ENCODE results near the gene GTSF1L. TPM values are rescaled to one million over a fixed set of nuclear protein-coding genes. Genes with fewer than 3 reads are reported as not detected.
A peak's percentile ranks its signal among the peaks of the same experiment; 100 is the strongest.

GTSF1L gene
- total and polyA plus RNA-seq, 8 donors = not detected

DNA sequence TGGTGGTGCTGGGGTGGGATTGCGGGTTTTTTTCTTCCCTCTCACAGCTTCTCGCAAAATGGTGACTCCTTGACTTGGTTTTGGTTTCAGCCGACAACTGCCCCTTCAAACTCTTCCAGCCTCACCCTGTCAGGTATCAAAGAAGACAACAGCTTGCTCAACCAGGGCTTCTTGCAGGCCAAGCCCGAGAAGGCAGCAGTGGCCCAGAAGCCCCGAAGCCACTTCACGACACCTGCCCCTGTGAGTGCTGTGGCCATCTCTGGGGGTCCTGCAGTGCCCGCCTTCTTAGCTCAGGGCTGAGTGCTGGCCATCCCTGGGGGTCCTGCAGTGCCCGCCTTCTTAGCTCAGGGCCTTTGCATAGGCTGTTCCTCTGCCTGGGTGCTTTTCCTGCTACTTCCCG lies 11.8 kb downstream of the GTSF1L start:
- DNase-seq (no peak), ATAC-seq (no peak)
- no peaks in the 10 kb centered on the region for H3K36me3 ChIP-seq
- H3K4me3 ChIP-seq = no peak overlapping the region
- intact Hi-C loops (cut with DNase I) = no loop called here
- TF ChIP-seq, protein P1, sequence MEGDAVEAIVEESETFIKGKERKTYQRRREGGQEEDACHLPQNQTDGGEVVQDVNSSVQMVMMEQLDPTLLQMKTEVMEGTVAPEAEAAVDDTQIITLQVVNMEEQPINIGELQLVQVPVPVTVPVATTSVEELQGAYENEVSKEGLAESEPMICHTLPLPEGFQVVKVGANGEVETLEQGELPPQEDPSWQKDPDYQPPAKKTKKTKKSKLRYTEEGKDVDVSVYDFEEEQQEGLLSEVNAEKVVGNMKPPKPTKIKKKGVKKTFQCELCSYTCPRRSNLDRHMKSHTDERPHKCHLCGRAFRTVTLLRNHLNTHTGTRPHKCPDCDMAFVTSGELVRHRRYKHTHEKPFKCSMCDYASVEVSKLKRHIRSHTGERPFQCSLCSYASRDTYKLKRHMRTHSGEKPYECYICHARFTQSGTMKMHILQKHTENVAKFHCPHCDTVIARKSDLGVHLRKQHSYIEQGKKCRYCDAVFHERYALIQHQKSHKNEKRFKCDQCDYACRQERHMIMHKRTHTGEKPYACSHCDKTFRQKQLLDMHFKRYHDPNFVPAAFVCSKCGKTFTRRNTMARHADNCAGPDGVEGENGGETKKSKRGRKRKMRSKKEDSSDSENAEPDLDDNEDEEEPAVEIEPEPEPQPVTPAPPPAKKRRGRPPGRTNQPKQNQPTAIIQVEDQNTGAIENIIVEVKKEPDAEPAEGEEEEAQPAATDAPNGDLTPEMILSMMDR (IDR thresholded peaks at IDR 0.05) = no peak
- no peaks in the 10 kb centered on the region for H3K9me3 ChIP-seq
- no peaks in the 10 kb centered on the region for H3K4me1 ChIP-seq
- no peak overlapping the region for H3K27ac ChIP-seq
- H3K27me3 ChIP-seq = no peaks in the 10 kb centered on the region

DNA sequence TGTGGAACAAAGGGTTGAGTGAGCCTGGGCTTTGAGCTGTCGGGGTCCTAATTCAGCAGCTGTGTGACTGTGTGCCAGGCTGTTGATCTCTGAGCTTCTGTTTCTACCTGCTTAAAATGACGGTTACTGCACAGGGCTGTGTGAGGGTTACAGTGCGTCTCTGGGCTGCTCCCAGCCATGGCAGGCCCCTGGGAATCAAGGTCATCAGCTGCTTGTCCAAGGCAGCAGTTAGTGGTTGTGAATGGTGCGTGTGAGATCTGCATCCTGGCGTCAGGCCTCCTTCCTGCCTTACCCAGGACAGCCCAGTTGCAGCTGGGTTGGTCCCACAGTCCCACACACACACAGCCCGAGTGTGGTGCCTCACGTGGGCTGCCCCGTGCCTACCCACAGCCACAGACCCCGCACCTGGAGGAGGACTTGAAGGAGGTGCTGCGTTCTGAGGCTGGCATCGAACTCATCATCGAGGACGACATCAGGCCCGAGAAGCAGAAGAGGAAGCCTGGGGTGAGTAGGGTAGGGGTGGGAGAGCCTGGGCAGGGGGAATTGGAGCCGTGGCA lies 15.6 kb downstream of the GTSF1L start:
- Histone ChIP-seq H3K4me3 (no peak overlapping the region), H3K36me3 (no peaks in the 10 kb centered on the region), H3K4me1 (no peaks in the 10 kb centered on the region), H3K27me3 (no peaks in the 10 kb centered on the region), H3K9me3 (no peaks in the 10 kb centered on the region), H3K27ac (no peak overlapping the region)
- intact Hi-C loops (cut with DNase I) = no loop called here
- no peak for ATAC-seq
- no peak for DNase-seq
- TF ChIP-seq, protein P1 (IDR thresholded peaks at IDR 0.05) = no peak

DNA sequence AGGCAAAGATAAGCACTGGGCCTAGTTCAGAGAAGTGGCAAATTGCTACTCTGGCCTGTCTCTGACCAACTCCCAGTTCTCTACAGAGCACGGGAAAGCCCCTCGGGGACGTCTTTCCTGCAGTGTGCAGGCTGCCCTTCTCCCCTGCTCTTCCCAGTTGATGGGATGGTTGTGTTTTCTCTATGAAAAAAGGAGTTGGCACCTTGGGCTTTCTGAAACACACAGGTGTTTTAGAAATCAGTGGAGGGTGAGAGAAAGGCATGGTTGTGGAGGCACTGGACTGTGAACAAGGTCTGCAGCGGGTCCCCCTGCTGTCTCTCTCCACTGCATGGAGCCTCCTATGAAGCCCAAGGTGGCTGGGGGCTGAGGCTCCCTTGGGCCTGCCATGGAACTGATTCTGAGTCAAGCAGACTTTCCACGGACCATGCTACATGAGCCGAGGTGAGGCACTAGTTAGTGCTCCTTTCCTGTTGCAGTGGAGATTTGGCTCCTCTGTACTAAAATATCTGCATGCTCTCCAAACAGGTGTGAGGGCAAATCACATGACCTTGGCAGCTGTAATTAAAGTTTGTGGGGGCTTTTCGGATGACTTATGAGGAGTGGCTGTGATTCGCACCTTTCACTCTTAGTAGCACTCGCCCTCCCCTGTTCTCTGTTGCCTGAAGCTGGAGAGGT lies 16.3 kb downstream of the GTSF1L start:
- intact Hi-C loops (cut with DNase I) = no loop called here

DNA sequence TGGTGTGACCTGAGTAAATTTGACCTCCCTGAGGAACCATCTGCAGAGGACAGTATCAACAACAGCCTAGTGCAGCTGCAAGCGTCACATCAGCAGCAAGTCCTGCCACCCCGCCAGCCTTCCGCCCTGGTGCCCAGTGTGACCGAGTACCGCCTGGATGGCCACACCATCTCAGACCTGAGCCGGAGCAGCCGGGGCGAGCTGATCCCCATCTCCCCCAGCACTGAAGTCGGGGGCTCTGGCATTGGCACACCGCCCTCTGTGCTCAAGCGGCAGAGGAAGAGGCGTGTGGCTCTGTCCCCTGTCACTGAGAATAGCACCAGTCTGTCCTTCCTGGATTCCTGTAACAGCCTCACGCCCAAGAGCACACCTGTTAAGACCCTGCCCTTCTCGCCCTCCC lies 24.3 kb downstream of the GTSF1L start:
- DNase-seq (no peak), ATAC-seq (no peak)
- intact Hi-C loops (cut with DNase I) = no loop called here
- H3K4me1 ChIP-seq = no peaks in the 10 kb centered on the region
- H3K27me3 ChIP-seq = no peaks in the 10 kb centered on the region
- H3K4me3 ChIP-seq = no peak overlapping the region
- TF ChIP-seq, protein P1 (IDR thresholded peaks at IDR 0.05) = no peak
- no peak overlapping the region for H3K27ac ChIP-seq
- no peaks in the 10 kb centered on the region for H3K9me3 ChIP-seq
- no peaks in the 10 kb centered on the region for H3K36me3 ChIP-seq

More for the DNA sequence above, 16.3 kb downstream of the GTSF1L start:
- Histone ChIP-seq H3K27ac (no peak overlapping the region), H3K9me3 (no peaks in the 10 kb centered on the region), H3K4me1 (no peaks in the 10 kb centered on the region), H3K27me3 (no peaks in the 10 kb centered on the region), H3K36me3 (no peaks in the 10 kb centered on the region), H3K4me3 (no peak overlapping the region)
- no peak for DNase-seq
- TF ChIP-seq, protein P1 (IDR thresholded peaks at IDR 0.05) = no peak
- ATAC-seq = no peak

DNA sequence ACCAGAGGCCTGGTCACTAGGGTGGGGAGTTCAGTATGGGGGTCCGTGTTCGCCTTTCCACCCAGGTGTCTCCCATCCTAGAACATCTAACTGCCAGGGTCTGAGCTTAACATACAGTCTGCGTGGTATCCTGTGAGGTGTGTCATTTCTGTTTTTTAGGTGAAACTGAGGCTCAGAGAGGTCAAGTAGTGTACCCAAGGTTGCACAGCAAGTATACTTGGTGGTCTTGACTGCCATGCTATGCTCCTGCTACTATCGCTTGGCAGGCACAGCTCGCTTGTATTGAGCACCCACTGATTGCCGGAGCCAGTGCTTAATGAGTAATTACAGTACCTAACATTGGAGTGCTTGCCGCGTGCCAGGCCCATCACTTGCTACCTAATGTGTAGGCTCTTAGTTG lies 26.2 kb downstream of the GTSF1L start:
- Histone ChIP-seq H3K4me3 (no peak overlapping the region), H3K9me3 (no peaks in the 10 kb centered on the region), H3K36me3 (no peaks in the 10 kb centered on the region), H3K27ac (no peak overlapping the region), H3K27me3 (no peaks in the 10 kb centered on the region), H3K4me1 (no peaks in the 10 kb centered on the region)
- intact Hi-C loops (cut with DNase I) = no loop called here
- ATAC-seq = no peak
- peak in 1 of 4 donors; percentile 10 for DNase-seq
- TF ChIP-seq, protein P1 (IDR thresholded peaks at IDR 0.05) = no peak
